ENCODE measurements around the gene PFKFB2.
"Not testable (repeated sequence)": the region's sequence is repeated elsewhere in the genome, so short reads cannot be mapped to it uniquely, and the experiment has no call there.

PFKFB2 gene

DNA sequence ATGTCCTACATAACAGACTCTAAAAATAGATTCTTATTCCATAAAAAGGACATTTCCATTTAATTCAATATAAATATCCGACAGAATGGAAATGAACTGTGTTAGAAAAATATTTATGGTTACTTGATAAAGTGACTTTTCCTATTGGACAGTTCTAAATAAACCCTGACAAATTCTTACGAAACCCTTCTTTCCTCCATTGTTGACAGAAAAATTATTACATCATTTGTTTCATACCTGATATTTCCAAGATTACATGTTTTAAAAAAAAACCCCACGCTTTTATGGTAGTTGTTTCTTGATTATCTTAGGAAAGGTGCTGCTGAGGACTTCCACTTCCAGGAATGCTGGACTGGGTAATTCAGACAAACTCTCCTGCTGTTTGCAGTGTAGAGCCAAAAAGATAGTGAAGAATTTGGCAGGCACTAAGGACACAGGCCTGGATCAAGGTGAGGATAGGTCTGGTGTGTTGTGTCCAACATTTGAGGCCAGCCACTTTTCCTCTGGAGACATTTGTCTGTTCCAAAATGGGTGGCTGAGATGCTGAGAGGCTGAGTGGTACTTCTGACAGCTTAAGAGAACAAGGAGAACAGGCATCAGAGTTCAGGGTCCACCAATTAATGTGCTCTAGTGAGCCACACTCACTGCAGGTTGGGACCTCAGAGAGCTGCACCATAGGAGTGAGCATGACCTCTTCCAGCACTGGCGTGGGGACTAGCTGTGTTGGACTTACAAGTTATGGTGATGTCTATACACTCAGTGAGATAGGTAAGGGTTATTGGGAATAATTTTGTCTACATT is 13.5 kb upstream of the PFKFB2 start:
- no peak for DNase-seq (ENCODE audit: low read depth in 3 of 3)

DNA sequence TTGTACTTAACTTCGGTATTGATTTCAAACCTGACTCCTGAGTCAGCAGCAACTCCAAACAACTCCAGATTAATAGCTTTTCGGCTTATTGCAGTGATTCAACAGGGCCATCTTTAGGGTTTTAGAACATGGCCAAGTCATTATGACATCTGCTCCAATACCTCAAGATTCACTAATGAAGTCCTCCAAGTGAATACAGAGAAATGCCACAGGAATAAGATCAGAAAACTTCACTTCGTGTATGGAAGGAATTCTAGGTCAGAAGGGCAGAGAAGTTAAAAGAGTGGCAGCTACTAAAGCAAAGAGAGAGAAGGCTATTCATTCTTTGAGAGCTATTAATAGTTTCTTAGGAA is 12.9 kb upstream of the PFKFB2 start:
- no peak for DNase-seq (ENCODE audit: low read depth in 3 of 3)

- DNase-seq (ENCODE audit: low read depth in 3 of 3) = not testable (repeated sequence)
These were observed 11.7 kb upstream of the PFKFB2 start for GRCh38 chr1:207041397-207041796.

GRCh38 chr1:207045453-207045852 is 7.6 kb upstream of the PFKFB2 start:
- no peak for DNase-seq (ENCODE audit: low read depth in 3 of 3)

DNA sequence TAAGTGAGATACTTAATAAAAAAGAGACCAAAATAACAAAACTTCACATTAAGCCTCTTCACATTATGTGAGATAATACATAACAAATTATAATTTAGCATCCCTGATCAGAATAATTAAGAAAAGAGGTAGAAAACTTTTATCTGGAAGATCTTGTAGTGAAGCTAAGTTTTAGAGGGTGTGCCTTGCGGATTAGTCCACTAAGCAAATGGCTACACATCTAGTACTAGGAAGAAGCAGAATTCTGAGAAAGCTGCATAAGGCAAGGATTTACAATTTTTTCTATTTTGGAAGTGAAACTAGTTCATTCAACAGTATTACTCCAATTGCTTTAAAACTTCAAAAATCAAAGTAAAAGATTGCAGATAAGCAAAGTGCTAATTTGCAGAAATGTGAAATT is 5.6 kb upstream of the PFKFB2 start:
- DNase-seq (ENCODE audit: low read depth in 3 of 3) = no peak

GRCh38 chr1:207048041-207048440 is 5.0 kb upstream of the PFKFB2 start:
- no peak for DNase-seq (ENCODE audit: low read depth in 3 of 3)

DNA sequence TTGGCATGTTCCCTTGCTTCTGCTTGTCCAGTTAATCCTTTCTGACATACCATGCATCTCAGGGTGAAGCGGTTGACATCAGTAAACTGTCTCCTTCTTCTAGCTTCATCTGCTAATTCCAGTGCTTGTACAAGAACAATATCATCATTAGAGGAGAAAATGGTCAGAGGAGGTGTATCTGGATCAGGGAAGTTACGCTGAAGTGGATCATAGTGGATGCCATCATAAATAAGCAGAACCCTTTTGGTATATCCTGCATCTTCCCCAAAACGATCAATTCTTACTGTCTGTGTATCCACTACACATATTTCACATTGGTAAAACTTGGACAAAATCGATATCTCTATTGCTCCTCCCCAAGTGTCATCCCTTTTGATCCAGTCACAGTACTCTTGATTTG is 4.0 kb upstream of the PFKFB2 start:
- no peak for DNase-seq (ENCODE audit: low read depth in 3 of 3)

GRCh38 chr1:207049514-207049913 is 3.6 kb upstream of the PFKFB2 start:
- DNase-seq (ENCODE audit: low read depth in 3 of 3) = no peak

- DNase-seq (ENCODE audit: low read depth in 3 of 3) = peak in 2 of 3 donors; percentile 23 to 40
These were observed 3.1 kb upstream of the PFKFB2 start for GRCh38 chr1:207049974-207050391.

GRCh38 chr1:207050480-207051190 is 2.4 kb upstream of the PFKFB2 start:
- DNase-seq (ENCODE audit: low read depth in 3 of 3) = peak; percentile 81 to 92 (median 82)

DNA sequence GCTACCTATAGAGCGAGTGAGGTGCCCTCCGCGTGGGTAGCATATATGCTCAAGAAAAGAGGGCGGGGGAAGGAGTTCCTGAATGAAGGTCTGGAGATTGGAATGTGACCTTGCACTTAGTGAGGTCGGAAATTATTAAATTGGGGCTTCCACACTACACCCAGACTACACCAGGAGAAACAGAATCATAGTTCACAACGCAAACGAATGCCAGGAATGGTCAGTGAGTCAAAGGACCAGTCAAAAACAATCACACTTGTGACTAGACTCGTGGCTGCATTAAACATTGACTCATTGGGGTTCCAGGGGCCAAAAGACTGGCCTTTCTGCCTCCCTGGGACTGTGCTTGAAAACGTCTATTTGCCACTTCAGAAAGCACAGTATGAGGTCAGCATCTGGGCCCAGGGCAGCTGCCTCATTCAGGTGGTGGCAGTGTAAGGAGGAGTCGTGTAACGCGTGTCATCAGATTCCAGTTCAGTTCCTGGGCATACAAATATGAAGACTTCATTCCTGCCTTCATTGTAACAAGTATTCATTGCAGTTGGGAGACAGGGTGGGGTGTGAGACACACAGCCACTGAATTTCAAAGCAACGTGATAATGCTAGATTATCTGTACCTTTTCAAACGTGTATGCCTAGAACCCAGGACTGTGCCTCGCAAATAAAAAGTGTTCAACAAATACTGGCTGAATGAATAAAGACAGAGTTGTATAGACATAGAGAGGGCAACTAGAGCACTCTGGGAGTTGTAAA is 1.7 kb upstream of the PFKFB2 start, which contains the start of gene YOD1:
YOD1 (minus strand) TSS at position 18 of the 753 bp plus-strand sequence. CDS start 178 bp downstream, outside the sequence.
- DNase-seq (ENCODE audit: low read depth in 3 of 3) = no peak

GRCh38 chr1:207054491-207054890 is 1.4 kb downstream of the PFKFB2 start:
- no peak for DNase-seq (ENCODE audit: low read depth in 3 of 3)

DNA sequence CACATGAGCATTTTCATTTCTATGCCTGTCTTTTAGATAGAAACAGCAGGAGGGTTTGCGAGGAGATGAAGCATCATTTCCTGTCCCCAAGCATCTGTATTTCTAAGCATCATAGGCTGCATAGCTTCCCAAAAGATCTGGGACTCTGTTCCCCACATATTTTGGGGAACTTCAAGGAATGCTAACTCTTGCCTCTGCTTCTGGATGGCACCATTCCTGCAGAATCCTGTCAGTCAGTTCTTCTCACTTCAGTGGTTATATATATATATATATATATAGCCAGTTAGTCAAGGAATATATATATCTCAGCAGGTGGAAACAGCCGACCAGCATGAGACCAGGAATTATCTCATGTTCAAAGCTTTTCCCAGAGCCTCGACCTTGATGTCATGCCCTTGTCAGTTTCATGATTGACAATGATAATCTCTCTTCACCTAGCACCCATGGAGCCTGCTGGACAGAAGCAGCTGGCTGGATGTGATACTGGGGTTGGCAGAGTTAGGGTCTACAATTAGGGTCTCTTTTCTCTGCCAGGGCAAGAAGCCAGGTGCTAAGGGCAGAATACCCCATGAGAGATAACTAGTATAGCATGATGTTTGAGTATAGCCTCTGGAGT is 2.4 kb downstream of the PFKFB2 start:
- no peak for DNase-seq (ENCODE audit: low read depth in 3 of 3)

GRCh38 chr1:207056673-207057072 is 3.6 kb downstream of the PFKFB2 start:
- DNase-seq (ENCODE audit: low read depth in 3 of 3) = no peak

GRCh38 chr1:207058252-207058651 is 5.2 kb downstream of the PFKFB2 start:
- DNase-seq (ENCODE audit: low read depth in 3 of 3) = no peak

- no peak for DNase-seq (ENCODE audit: low read depth in 3 of 3)
These were observed 6.1 kb downstream of the PFKFB2 start for GRCh38 chr1:207058878-207059867.

DNA sequence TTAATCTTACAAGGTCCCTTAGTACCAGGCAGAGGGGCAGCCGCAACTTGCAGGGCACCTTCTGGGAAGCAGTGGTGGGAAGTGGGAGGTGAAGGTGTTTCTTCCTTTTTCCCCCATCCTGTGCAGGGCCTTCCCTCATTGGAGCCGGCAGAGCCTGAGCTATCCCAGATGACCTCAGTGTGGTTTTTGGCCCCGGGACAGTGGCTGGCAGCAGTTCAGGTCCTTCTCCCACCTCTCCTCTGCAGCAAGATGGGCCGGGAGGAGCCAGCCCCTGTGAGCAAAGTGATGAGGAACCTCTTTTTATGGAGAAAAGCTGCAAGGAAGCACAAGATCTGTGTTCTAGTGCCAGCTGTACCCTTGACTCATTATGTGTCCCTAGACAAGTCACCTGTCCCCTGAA is 6.8 kb downstream of the PFKFB2 start:
- DNase-seq (ENCODE audit: low read depth in 3 of 3) = no peak

- no peak for DNase-seq (ENCODE audit: low read depth in 3 of 3)
These were observed 7.5 kb downstream of the PFKFB2 start for GRCh38 chr1:207060596-207060995.

DNA sequence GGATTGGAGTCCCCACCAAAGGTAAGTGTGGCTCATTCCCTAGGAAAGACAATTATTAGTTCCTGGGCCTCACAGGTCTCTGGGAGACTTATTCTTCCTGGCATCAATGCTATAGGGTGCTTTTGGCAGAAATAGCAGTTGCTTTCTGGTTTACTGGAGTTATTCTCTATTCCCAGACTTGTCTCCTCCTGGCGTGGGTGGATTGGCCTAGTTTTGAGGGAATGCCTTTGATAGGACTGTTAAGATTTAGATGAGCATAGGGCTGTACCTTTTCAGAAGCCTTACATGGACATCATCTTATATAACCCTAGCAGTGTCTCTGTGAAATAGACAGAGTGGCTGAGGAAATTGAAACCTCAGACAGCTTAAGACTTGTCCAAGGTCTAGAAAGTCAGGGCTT is 9.0 kb downstream of the PFKFB2 start:
- DNase-seq (ENCODE audit: low read depth in 3 of 3) = no peak

GRCh38 chr1:207063014-207063413 is 9.9 kb downstream of the PFKFB2 start:
- DNase-seq (ENCODE audit: low read depth in 3 of 3) = no peak

DNA sequence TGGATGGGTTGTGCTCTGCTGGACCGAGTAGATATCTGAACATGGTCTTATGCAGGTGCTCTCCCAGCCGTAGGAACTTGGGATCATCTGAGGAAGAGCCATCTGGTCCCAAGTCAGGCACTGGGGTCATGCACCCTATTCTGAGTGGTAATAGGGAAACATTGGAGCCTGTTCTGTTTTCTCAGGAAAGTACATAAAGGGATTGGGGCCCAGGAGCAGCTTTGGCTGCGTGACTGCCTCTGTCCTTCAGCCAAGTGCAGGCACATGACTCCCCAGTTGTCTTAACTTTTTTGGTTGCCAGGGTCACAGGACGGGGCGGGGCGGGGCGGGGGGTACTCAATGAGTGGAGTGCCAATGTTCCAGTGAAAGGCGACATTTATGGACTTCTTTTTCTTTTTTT is 11.5 kb downstream of the PFKFB2 start:
- DNase-seq (ENCODE audit: low read depth in 3 of 3) = no peak

Data from stimulated activated CD4-positive, alpha-beta T cell treated with anti-CD3 and anti-CD28 coated beads, TNF-alpha, amount 100 ng/mL, for 48 hours (primary cell).